Fibroblast of peridontal ligament (primary cell): Measurements from ENCODE around the gene RNASE11.
"Not testable (repeated sequence)": the region's sequence is repeated elsewhere in the genome, so short reads cannot be mapped to it uniquely, and the experiment has no call there.

Experiments used
- DNase-seq: peaks from one replicate; pipeline ENCODE4 v3.0.0-alpha.2; 2010; ENCODE audit errors: extremely low read depth

RNASE11 gene

DNA sequence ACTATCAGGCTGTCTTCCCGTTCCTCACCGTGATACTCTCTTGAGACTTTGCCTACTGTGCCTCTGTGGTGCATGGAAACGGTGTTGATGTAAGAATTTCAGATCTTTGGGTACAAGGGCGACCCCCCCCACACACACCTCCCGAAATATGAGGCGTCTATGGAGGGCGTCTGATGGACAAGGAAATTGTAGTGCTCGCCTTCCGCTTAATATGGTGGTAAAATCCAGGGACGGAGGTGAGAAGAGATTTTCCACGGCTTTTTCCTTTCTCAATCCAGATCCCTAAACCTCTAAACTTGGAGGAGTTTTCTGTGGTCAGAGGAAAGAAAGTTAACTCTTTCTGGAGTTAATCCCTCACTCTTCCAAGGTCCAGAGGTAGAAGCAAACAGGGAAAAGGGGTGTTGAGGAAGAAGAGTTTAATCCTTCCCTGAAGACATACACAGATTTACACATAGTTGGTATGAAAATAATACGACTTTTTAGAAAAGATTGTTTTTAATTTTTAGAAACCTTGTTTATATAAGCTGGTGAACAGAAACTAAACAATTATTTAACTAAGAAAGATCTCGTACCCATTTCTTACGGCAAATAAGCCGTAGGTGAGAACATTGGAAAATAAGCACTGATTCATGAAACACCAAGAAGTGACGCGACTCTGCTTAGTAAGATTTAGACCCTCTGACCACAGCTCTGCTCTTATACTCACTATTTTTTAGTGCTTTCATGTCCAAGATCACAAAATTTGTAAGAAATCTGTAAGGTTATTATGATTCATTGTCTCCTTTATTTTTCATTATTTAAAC is 26.4 kb upstream of the RNASE11 start:
- no peak for DNase-seq

DNA sequence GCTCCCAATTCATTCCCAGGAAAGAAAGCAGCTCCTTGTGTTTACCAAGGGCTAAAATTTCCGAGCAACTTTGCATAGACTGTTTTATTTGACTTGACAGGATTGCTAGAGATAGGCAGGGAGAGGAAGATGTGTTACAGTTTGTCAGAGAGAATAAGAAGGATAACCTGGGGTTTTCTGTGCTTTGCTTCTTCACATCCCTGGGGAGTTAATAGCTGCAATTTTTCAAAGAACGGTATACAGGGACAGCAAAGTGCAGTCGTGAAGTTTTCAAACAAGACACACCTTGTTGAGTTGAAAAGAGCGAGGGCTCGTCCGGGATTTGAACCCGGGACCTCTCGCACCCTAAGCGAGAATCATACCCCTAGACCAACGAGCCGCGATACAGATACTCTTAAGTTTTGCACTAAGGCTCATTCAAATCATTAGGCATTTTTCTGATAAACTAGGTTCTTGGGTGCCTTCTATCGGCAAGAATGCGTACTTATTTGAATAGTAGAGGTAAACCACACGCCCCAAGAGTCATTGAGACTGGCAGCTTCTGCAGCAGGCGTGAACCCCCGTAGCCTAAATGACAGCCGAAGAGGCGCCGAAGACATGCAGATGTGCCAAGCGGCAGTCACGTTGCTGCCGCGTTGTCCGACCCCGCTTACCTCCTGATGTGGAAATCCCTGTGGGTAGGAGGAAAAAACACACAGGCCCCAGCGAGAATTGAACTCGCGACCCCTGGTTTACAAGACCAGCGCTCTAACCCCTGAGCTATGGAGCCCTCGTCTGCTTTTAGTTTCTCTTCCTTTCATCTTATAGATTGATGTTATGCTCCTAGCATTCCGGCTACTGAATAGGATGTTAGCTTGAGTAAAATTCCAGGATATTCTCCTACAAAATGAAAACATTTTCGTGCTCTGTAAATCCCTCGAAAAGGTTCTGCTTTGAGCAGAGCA is 25.6 kb upstream of the RNASE11 start:
- peak; percentile 99 for DNase-seq

DNA sequence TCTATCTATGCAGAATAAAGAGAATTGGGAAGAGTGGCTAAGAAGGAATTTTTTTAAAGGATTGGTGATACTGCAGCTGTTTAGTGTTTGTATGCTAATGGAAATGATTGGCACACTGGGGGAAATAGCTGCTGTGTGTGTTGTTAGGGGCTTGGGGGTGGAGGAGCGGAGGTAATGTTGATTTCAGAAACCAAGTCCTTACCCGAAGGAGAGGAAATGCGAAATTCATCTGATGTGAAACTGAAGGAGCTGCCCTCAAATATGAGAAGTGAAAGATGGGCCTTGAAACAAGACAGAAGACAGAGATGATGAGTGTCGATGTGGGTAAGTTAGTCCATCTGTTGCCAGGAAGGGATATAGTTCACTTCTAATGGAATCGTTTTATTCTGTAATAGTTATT is 24.6 kb upstream of the RNASE11 start:
- DNase-seq = no peak

DNA sequence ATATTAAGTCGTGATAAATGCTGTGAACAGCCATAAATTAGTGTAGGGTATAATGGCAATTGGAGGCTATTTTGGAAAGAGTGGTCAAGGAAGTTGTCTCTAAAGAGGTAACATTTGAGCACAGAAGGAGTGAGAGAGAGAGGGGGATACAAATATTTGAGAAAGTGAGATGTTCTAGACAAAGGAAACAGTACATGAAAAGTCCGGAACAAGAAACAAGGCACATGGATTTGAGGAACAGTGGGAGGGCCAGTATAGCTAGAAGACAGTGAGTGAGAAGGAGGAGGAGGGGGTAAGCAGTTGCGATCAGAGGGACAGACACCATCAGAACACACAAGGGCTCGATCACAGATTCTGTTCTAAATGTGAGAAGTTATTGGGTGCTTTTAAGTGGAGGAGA is 23.5 kb upstream of the RNASE11 start:
- no peak for DNase-seq

DNA sequence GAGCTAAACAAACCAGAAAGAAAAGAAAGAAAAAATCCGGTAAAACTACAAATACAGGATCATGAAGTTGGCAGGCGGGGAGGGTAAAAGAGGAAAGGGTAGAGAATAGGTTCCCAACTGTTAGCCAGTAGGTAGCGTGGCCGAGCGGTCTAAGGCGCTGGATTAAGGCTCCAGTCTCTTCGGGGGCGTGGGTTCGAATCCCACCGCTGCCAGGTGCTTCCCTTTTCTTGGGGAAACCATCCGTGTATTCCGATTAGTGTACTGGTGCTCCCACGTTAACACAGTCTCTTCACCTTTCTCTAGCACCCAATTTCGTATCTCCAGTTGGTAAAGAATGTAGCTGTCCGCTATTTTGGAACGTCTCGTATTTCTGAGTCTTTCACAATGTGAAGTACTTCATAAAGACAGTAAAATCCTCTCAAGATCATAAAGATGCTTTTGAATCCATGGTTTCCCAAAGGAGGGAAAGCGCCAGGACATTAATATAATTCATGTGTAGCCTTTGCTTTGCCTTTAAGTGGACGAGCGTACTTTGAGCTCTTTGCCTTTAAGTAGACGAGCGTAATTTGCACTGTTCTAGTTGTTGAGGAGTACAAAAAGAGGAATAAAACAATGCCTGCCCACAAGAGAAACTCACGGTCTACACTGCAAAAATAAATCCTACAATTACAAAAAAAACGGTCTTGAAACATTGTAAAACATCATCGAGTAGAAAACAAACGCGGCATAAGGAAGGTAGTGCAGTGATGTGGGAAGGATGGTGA is 22.4 kb upstream of the RNASE11 start:
- DNase-seq = peak; percentile 82

DNA sequence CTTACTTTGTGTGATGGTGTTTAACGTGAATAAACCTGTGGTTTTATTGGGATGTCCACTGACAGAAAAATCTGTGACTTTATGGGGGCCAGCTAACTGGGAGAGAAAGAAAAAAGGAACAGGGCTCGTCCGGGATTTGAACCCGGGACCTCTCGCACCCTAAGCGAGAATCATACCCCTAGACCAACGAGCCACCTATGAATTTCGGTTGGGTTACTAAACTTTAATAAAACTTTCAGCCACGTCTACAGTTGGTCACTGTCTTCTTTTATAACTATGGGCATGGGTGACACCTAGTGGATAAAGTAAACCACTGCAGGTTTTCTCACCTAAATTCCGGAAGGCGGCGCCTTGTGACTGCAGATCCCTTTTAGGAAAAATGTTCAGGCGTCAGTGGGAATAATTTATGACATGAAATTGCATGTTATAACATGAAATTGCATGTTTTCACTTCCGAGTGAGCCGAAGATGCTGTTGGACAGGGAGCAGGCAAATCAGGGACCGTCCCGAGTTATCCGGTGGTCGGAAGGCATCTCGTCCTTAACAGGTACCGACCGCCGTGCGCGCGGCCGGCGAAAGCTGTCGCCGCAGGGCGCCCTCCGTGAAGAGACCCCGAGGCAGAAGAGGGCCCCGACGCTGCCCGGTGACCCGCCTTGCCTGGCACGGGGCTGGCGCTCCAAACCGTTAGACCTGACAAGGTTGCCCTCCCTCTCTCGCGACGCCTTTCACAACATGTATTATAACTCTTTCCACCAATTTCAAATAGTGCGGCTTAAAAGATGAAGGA is 21.6 kb upstream of the RNASE11 start:
- peak; percentile 95 for DNase-seq

DNA sequence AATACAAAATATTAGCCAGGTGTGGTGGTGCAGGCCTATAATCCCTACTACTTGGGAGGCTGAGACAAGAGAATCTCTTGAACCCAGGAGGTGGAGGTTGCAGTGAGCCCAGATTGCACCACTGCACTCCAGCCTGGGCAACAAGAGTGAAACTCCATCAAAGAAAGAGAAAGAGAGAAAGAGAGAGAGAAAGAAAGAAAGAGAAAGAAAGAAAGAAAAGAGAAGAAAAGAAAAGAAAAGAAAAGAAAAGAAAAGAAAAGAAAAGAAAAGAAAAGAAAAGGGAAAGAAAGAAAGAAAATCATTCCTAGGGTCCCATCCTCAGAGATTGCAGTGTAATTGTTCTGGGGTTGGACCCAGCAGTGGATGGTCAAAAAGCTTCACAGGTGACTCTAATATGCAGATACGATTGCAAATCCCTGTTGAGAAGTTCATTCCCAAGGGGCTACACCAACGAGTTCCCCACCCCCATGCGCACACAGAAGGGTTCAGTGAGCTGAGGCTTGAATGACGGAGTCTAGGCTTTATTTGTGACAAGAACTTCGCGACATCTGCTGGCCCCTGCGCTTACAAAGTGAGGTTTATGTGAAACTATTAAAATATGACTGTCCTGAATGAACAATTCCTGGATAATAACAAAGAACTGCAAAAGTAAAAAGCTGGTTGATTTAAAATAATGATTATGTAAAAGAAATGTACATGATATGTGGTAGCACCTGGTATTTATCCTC is 20.7 kb upstream of the RNASE11 start:
- DNase-seq = no peak

DNA sequence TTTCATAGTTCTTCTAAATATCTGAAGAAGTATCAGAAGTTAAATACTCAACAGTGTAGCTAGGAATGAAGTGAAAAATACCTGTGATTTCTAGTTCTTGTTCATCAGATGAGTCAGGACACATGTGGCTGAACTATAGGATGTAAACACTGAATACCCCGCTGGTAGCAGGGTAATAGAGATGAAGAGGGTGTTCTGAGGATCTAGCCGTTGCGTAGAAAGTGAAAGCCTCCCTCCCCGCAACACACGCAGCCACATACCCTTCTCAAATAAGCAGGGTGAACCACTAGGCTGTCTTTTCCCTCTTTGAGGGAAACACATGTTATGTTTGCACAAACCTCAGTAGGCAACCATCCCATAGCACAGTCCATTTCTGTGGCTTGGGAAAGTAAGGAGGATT is 19.8 kb upstream of the RNASE11 start:
- DNase-seq = no peak

DNA sequence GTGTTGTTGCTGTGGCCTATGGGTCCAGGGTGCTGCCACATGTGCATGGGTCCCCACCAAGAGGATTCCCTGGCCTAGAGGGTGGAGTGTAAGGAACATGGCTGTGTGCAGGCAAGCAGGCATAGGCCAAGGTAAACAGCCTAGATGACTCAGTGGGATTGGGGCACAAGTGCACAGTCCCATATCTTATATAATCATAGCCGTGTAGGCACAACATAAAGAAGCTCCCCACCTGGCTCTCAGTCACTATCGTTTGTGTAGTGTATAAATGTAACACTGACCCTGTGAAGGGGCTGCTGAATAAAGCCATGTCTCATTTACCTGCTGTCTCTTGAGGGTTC is 19.1 kb upstream of the RNASE11 start:
- DNase-seq = no peak

DNA sequence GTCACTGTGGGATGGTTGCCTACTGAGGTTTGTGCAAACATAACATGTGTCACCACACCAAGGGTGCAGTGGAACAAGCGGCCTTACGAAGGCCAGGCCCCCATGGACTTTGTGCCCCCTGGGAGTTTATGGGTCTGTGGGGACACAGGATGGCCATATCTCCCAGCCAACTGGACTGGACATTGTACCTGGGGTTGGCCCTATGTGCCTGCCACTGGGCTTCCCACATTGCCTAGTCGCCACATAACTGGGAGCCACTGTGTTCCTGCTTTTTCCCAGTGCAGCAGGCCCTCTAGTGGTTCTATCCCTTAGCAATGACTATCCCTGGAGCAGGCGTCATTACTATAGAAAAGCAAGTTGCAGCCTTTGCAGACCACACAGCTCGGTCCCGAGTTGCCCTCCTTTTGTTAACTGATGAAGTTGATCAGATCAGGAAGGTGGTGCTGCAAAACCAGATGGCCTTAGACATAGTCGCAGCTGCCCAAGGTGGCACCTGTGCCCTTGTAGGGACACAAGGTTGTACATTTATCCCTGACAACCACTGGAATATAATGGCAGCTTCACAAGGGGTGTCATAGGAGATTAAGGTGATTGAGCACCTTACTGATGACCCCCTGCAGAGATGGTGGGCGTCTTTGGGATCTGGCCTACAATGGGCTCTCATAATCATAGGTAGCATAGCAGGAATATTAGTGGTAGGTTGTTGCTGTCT is 18.5 kb upstream of the RNASE11 start:
- DNase-seq = peak; percentile 44

DNA sequence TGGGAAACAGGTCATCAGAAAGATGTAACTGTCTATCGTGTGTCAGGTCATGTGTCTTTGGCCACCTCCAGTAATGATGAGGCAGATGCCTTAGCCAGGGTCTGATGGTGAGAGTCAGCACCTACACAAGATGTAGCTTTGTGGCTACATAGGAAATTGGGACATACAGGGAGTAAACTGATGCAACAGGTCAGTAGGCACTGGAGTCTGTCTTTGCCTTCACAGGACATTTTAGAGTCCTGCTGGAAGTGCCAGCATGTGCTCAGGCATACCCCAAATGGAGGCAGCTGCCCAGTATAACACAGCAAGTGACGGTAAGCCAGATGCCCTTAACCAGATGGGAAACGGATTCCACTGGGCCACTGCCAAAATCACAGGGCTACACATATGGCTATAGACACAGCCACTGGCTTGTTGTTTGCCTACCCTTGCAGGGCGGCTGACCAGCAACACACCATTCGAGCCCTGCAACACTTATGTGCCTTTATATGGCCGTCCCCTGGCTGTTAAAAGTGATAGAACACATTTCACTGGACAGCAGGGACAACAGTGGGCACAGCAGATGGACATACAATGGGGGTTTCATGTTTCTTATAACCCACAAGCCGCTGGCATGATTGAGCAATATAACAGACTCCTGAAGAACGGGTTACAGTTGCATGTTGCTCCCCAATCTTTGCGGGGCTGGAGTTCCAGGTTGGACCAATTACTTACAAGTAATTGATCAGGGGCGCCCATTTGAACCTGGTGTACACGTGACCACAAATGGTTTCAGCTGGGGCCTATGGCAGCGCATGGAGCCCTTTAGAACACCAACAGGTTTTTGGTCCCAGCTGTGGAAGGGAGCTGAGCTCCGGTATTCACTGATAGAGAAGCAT is 16.3 kb upstream of the RNASE11 start:
- no peak for DNase-seq

DNA sequence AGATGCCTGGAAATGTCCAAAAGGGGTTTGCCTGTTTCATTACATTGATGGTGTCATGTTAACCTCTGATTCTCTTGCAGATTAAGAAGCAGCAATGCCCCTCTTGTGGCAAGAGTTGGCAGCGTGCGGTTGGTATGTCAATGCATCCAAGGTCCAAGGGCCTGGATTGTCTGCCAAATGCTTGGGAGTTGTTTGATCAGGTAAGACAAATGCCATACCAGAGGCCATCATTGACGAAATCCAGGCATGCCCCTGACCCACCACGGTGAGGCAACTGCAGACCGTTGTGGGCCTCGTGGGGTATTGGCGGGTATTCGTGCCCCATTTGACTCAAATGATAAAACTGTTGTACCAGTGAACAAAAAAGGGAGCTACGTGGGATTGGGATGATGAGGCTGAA is 14.8 kb upstream of the RNASE11 start:
- no peak for DNase-seq

DNA sequence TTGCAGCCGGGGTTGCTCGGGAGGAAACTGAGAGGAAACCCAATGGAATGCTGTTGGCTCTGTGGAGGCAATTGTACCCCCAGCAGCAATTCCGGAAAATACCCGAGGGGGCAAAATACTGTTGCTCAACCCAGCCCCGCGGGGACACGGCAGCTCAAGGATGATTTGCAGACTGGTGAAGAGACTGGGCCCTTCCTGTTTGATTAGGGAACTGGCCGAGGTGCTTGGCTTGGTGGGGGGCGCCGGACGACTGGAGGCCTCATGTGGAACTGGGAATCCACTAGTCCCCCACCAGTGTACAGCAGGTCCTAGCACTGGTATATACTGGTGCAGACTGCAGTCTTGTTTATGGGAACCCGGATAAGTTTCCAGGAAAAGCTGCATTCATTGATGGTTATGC is 13.7 kb upstream of the RNASE11 start:
- no peak for DNase-seq

DNA sequence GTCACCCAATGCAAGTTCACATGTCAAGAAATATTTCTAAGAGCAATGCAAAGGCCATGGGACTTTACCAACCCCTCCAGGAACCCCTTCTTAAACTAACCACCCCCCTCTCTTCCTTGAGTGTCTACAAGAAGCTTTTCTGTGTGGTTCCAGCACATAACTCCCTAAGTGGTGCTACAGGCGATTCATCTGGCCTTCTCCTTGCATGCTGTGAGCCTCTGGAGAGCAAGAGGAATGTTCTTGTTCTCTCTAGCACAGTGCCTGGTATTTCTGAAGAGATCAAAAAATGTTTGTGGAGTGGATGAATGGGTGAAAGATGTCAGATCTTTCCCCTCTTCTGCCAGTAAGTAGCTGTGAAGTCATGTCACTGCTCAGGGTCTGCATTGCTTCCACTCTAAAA is 9.3 kb upstream of the RNASE11 start:
- DNase-seq = no peak

DNA sequence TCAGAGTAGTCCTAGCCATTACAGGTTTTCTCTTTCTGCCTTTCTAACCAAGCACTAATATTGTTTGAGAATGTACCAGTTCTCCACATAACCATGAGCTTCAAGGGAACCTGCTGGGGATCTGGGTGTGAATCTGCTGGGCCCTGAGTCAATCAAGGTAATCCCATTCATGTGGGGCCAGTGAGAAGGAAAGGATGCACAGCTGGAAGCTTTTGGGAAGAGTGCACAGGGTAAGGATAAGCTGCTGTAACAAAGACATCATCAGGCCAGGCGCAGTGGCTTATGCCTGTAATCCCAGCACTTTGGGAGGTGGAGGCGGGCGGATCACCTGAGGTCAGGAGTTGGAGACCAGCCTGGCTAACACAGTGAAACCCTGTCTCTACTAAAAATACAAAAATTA is 7.9 kb upstream of the RNASE11 start:
- not testable (repeated sequence) for DNase-seq

DNA sequence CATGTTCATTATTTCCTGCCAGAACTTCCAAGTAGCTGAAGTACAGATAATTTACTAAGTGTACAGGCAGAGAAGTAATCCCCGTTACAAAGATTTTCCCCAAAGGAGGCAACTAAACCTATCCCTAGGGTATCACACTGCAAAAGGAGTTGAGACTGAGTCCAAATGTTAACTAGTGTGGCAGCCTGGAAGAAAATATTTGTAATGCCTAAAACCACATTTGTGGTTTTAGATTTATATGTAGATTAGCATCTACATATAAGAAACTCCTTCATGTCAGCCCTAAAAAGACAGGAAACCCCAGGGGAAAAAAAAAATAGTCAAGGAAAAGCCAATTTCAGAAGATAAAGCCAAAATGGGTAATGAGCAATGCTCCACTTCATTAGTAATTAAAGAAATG is 4.8 kb upstream of the RNASE11 start:
- DNase-seq = no peak

DNA sequence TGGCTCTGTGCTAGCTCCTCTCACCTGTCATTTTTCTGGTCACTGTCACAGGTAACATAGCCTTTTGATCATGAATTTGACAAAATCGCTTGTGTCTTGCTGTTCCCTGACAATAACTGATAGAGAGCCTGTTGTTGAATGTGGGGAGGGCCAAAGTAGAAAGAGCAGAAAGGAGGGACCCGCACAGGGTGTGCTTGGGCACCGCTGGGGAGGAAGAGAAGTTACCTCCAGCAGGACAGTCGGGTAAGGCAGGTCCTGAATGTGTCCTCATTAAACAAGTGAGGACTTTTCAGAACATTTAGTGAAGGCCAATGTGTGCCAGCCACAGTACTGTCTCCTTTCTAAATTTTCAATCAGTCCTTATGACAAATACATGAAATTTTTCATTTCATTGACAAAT is 3.4 kb upstream of the RNASE11 start, which contains the start of gene RNASE12:
Gene RNASE12, minus strand, starts transcription at position 142 of the 400 bp plus-strand sequence. CDS start 653 bp downstream, outside the sequence.
- DNase-seq = no peak

DNA sequence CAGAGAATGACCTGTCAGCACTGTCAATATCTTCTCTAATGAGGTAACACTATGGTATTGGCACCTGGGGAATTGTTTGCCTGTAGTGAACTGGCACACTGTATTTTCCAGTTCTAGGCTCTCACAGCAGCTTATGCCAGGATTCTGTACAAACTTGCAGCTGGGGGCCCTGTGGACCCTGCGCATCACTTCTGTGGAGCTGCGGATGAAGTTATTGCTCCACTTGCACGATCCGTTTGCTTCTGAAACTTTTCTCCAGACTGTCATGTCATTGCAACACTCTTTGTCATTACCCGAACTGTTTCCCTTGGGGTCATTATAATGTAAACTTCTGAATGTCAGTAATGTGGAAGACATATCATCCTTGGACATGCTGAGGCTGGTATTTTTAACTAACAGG is 3.9 kb downstream of the RNASE11 start:
- DNase-seq = no peak

DNA sequence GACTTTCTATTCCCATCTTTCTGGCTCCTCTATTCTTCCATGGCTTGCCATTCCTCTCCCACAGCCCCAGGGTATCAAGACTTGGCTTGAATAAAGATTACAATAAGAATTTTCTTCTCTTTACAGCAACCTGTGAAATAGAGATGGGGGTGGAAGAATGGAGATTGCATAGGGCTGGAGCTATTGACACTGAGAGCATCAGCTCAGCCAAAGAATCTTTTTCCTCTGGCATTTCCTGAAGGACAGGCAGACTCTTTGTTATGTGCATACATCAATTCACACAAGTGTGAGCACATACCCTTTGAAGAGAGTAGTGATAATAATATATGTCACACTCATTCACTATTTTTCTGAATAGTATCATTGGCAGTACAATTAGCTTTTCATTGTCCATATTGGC is 4.7 kb downstream of the RNASE11 start:
- no peak for DNase-seq
